ENCODE data around the gene NXPE1. TPM values are rescaled to one million over a fixed set of nuclear protein-coding genes. Genes with fewer than 3 reads are reported as not detected.

NXPE1 gene
- total RNA-seq, 1 experiment from 2014 or later, result not detected

- H3K36me3 ChIP-seq (ENCODE audit: low read depth), result no peaks in the 10 kb centered on the region
- intact Hi-C loops (cut with micrococcal nuclease; ENCODE audit: unreplicated experiment), result no loop called here
- no TSS peak for BruUV-seq (replicated peaks)
- ChIA-PET POLR2A (ENCODE audit: unreplicated experiment) (no interaction called here), CTCF (no interaction called here)
- H3K27ac ChIP-seq, result no peak overlapping the region
- H2AFZ ChIP-seq, result no peak overlapping the region
- no peaks in the 10 kb centered on the region for H3K9me2 ChIP-seq (ENCODE audit: insufficient read depth)
- no peaks in the 10 kb centered on the region for H4K20me1 ChIP-seq (ENCODE audit: insufficient read depth)
- H3K9me3 ChIP-seq (ENCODE audit: insufficient read depth, low read depth), result no peaks in the 10 kb centered on the region
- no peaks in the 10 kb centered on the region for H3K4me1 ChIP-seq (replicated peaks; ENCODE audit: insufficient read depth)
- TF ChIP-seq CTCF (conservative IDR thresholded peaks at IDR 0.05) (no peak), EZH2 (IDR thresholded peaks at IDR 0.05; ENCODE audit: low read depth) (no peak)
- H3K27me3 ChIP-seq (ENCODE audit: insufficient read depth, low read depth), result no peaks in the 10 kb centered on the region
- no peaks in the 10 kb centered on the region for H3F3A ChIP-seq (ENCODE audit: insufficient read depth, low read depth)
- no peak overlapping the region for H3K4me3 ChIP-seq
- H3K4me2 ChIP-seq, result no peak overlapping the region
- DNase-seq, result no peak
- H3K79me2 ChIP-seq (ENCODE audit: low read depth), result no peaks in the 10 kb centered on the region
Observed at GRCh38 chr11:114571712-114572111, 12.0 kb upstream of the NXPE1 start.

- no peak for DNase-seq
- Histone ChIP-seq H3K4me2 (no peak overlapping the region), H4K20me1 (ENCODE audit: insufficient read depth) (no peaks in the 10 kb centered on the region), H3K27ac (no peak overlapping the region), H3K9me3 (ENCODE audit: insufficient read depth, low read depth) (no peaks in the 10 kb centered on the region), H3K27me3 (ENCODE audit: insufficient read depth, low read depth) (no peaks in the 10 kb centered on the region), H3K79me2 (ENCODE audit: low read depth) (no peaks in the 10 kb centered on the region), H3K9me2 (ENCODE audit: insufficient read depth) (no peaks in the 10 kb centered on the region), H2AFZ (no peak overlapping the region), H3F3A (ENCODE audit: insufficient read depth, low read depth) (no peaks in the 10 kb centered on the region), H3K36me3 (ENCODE audit: low read depth) (no peaks in the 10 kb centered on the region), H3K4me1 (replicated peaks; ENCODE audit: insufficient read depth) (no peaks in the 10 kb centered on the region), H3K4me3 (no peak overlapping the region)
- POLR2A ChIA-PET (ENCODE audit: unreplicated experiment), result no interaction called here
- CTCF ChIA-PET, result no interaction called here
- TF ChIP-seq EZH2 (IDR thresholded peaks at IDR 0.05; ENCODE audit: low read depth) (no peak), CTCF (conservative IDR thresholded peaks at IDR 0.05) (no peak)
- intact Hi-C loops (cut with micrococcal nuclease; ENCODE audit: unreplicated experiment), result no loop called here
- no TSS peak for BruUV-seq (replicated peaks)
Observed at GRCh38 chr11:114569801-114570200, 10.1 kb upstream of the NXPE1 start.

GRCh38 chr11:114566276-114566675, 6.6 kb upstream of the NXPE1 start:
- ChIA-PET POLR2A (ENCODE audit: unreplicated experiment) (no interaction called here), CTCF (no interaction called here)
- Histone ChIP-seq H3K4me3 (no peak overlapping the region), H3K9me2 (ENCODE audit: insufficient read depth) (no peaks in the 10 kb centered on the region), H3F3A (ENCODE audit: insufficient read depth, low read depth) (no peaks in the 10 kb centered on the region), H3K27ac (no peak overlapping the region), H2AFZ (no peak overlapping the region), H3K79me2 (ENCODE audit: low read depth) (no peaks in the 10 kb centered on the region), H3K27me3 (ENCODE audit: insufficient read depth, low read depth) (no peaks in the 10 kb centered on the region), H3K9me3 (ENCODE audit: insufficient read depth, low read depth) (no peaks in the 10 kb centered on the region), H3K36me3 (ENCODE audit: low read depth) (no peaks in the 10 kb centered on the region), H3K4me2 (no peak overlapping the region), H4K20me1 (ENCODE audit: insufficient read depth) (no peaks in the 10 kb centered on the region), H3K4me1 (replicated peaks; ENCODE audit: insufficient read depth) (no peaks in the 10 kb centered on the region)
- DNase-seq, result no peak
- TF ChIP-seq CTCF (conservative IDR thresholded peaks at IDR 0.05), result no peak
- no peak for TF ChIP-seq EZH2 (IDR thresholded peaks at IDR 0.05; ENCODE audit: low read depth)
- intact Hi-C loops (cut with micrococcal nuclease; ENCODE audit: unreplicated experiment), result no loop called here
- BruUV-seq (replicated peaks), result no TSS peak

Measured in PC-9 (cell line).